Middle frontal gyrus (tissue), 1 donor: Measurements from ENCODE around the gene UBAP1L.
"Not testable (repeated sequence)": the region's sequence is repeated elsewhere in the genome, so short reads cannot be mapped to it uniquely, and the experiment has no call there.

Experiments
- DNase-seq: peaks from one replicate; pipeline ENCODE4 v3.0.0-alpha.2; 2015; ENCODE audit warnings: low spot score; ENCODE audit errors: extremely low spot score

Gene UBAP1L

DNA sequence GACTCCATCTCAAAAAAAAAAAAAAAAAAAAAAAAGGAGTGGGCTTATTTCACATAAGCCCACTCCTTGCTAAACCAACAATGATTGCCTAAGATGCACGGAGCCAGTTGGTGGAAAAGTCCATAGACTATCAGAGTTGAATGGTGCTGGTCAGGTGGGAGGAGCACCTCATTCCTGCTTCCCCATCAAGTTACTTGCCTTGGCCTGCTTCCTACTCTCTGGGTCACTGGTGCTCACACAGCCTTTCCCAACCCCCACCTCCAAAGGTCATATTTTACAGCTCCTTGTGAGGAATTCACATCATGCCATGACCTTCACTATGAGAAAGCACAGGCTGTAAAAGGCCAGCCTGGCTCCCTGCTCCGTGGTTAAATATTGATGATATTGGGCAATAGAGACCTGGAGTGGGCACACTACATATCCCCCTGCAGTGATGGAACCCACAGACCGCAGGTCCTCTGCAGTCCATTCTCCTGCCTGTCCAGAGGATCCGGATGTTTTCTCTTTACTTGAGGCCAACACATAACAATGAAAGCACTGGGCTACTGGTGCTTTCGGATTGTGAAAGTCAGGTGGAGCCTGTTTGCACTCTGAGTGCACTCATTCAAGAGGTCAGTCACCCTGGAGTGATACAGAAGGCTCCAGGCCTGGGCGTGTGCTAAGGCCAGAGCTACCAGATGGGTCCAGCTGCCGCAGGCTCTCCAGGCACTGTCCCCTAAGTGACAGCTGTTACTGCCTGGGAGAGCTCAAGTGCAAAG is 70.1 kb downstream of the UBAP1L start, which contains the start of gene SLC51B:
Gene SLC51B (plus strand): TSS at position 664 of the 758 bp plus-strand sequence. CDS start 4,618 bp downstream, outside the sequence.
- DNase-seq: no peak

DNA sequence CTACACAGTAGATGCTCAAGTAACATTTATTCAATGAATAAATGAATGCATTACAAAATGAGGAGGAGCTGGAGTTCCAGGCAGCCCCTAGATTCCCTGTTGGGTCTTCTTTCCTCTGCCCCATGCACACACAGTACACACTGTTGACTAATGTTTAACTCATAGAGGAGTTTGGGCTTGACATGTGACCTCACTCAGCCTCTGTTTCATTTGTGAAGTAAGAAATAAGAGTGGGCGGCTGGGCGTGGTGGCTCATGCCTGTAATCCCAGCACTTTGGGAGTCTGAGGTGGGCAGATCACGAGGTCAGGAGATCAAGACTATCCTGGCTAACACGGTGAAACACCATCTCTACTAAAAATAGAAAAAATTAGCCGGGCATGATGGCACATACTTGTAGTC is 70.8 kb downstream of the UBAP1L start:
- DNase-seq: not testable (repeated sequence)

DNA sequence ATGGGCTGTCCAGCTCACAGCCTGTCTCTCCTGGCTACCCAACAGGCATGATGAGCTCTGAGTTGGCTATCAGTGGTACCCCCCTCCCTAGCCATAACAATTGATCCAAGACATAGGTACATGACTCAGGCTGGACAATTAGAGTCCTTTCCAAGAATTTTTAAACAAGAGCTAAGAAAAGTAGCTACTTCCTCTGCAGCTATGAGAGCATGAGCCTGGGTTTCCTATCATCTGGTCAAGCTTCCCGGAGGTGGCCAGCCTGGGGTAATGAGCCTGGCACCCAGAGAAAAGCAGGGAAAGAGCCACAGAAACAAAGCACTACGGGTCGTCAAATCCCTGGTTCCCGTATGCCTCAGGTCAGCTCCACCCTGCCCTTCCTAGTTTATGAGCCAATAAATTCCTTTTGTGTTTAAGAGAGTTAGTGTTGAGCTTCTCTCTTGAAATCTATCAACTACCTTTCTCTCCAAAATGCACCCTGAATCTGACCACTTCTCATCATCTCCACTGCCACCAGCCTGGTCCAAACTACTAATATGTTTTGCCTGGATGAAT is 72.1 kb downstream of the UBAP1L start:
- DNase-seq: no peak
